ENCODE results near the gene INSIG1. TPM values are rescaled to one million over a fixed set of nuclear protein-coding genes. Genes with fewer than 3 reads are reported as not detected.

INSIG1 gene
- total and polyA plus RNA-seq, 2 donors (not counting 3 experiments of a cell fraction or from before 2014, with no cell fraction given) = 79.3 to 102 TPM

- peaks cover 0 to 2% of the 10 kb centered on the region in 2 experiments for H3K27me3 ChIP-seq (ENCODE audit: control insufficient read depth in 2 of 2, insufficient read depth in 2 of 2, low read length in 2 of 2)
- DNase-seq (ENCODE audit: low read depth, low spot score) (no peak), FAIRE-seq (no peak)
- dilution Hi-C loops (cut with MboI; ENCODE audit: extremely low pct_ligation_motif_present, low sequenced_read_pairs) (no loop called here), intact Hi-C loops (cut with micrococcal nuclease) (no loop called here)
- H3K4me1 ChIP-seq (ENCODE audit: control insufficient read depth, extremely low read depth, insufficient read depth, low read length) = no peaks in the 10 kb centered on the region
- ChIA-PET POLR2A (no interaction called here), CTCF (interaction anchor here (0.9 to 1.4 kb wide), 2 partner anchors 9 to 124 kb away, joined by 3 to 4 read pairs; no protein-coding TSS in a partner anchor)
- no peaks in the 10 kb centered on the region for H3K79me2 ChIP-seq (ENCODE audit: control insufficient read depth, insufficient read depth, low read length)
- H3K9me3 ChIP-seq (replicated peaks; ENCODE audit: control insufficient read depth, insufficient read depth, low read length) = no peaks in the 10 kb centered on the region
- H3K9me1 ChIP-seq (replicated peaks; ENCODE audit: control insufficient read depth, extremely low read depth, insufficient read depth, low read length) = no peaks in the 10 kb centered on the region
- no peaks in the 10 kb centered on the region for H4K20me1 ChIP-seq (replicated peaks; ENCODE audit: control insufficient read depth, extremely low read depth, insufficient read depth, low read length)
- H2AFZ ChIP-seq (ENCODE audit: low read depth, low read length) = no peak overlapping the region
- no peak for TF ChIP-seq JUN (IDR thresholded peaks at IDR 0.05; ENCODE audit: borderline replicate concordance, insufficient read depth, insufficient read length, low read depth)
- no peak for TF ChIP-seq GATA2 (IDR thresholded peaks at IDR 0.05; ENCODE audit: insufficient read depth, insufficient read length, low read depth, low read length)
- TF ChIP-seq MAX (IDR thresholded peaks at IDR 0.05; ENCODE audit: insufficient read depth, insufficient read length) = no peak
- peaks cover 3 to 21% of the 10 kb centered on the region in 2 experiments for H3K36me3 ChIP-seq (ENCODE audit: control insufficient read depth in 2 of 2, extremely low read depth in 1 of 2, insufficient read depth in 2 of 2, low read length in 2 of 2)
- BruUV-seq (replicated peaks) = no TSS peak
- H3K9ac ChIP-seq (replicated peaks; ENCODE audit: extremely low read depth, insufficient read depth, low read length) = no peak overlapping the region
- no peak overlapping the region for H3K27ac ChIP-seq (ENCODE audit: insufficient read depth, low read depth, low read length)
- H3K4me2 ChIP-seq (ENCODE audit: insufficient read depth, low read length) = no peak overlapping the region
- no peak overlapping the region for H3K4me3 ChIP-seq (replicated peaks in 1 of 3; ENCODE audit: insufficient read depth in 1 of 3, low read depth in 1 of 3, low read length in 3 of 3)
Measured at GRCh38 chr7:155313096-155313495, 15.4 kb downstream of the INSIG1 start.

- Histone ChIP-seq H3K9me3 (replicated peaks; ENCODE audit: control insufficient read depth, insufficient read depth, low read length) (no peaks in the 10 kb centered on the region), H3K4me1 (ENCODE audit: control insufficient read depth, extremely low read depth, insufficient read depth, low read length) (no peaks in the 10 kb centered on the region), H3K27me3 (ENCODE audit: control insufficient read depth in 2 of 2, insufficient read depth in 2 of 2, low read length in 2 of 2) (peaks cover 0 to 2% of the 10 kb centered on the region in 2 experiments), H2AFZ (ENCODE audit: low read depth, low read length) (no peak overlapping the region), H3K79me2 (ENCODE audit: control insufficient read depth, insufficient read depth, low read length) (no peaks in the 10 kb centered on the region), H3K27ac (ENCODE audit: insufficient read depth, low read depth, low read length) (no peak overlapping the region), H3K9me1 (replicated peaks; ENCODE audit: control insufficient read depth, extremely low read depth, insufficient read depth, low read length) (no peaks in the 10 kb centered on the region), H3K4me3 (replicated peaks in 1 of 3; ENCODE audit: insufficient read depth in 1 of 3, low read depth in 1 of 3, low read length in 3 of 3) (no peak overlapping the region), H3K9ac (replicated peaks; ENCODE audit: extremely low read depth, insufficient read depth, low read length) (no peak overlapping the region), H4K20me1 (replicated peaks; ENCODE audit: control insufficient read depth, extremely low read depth, insufficient read depth, low read length) (no peaks in the 10 kb centered on the region), H3K36me3 (ENCODE audit: control insufficient read depth in 2 of 2, extremely low read depth in 1 of 2, insufficient read depth in 2 of 2, low read length in 2 of 2) (no peaks in the 10 kb centered on the region), H3K4me2 (ENCODE audit: insufficient read depth, low read length) (no peak overlapping the region)
- dilution Hi-C loops (cut with MboI; ENCODE audit: extremely low pct_ligation_motif_present, low sequenced_read_pairs) (no loop called here), intact Hi-C loops (cut with micrococcal nuclease) (no loop called here)
- DNase-seq (ENCODE audit: low read depth, low spot score) (no peak), FAIRE-seq (no peak)
- ChIA-PET CTCF (no interaction called here), POLR2A (no interaction called here)
- no peak for TF ChIP-seq MYC (IDR thresholded peaks at IDR 0.05; ENCODE audit: low read depth, low read length)
- no peak for TF ChIP-seq JUN (IDR thresholded peaks at IDR 0.05; ENCODE audit: borderline replicate concordance, insufficient read depth, insufficient read length, low read depth)
- BruUV-seq (replicated peaks) = no TSS peak
Measured at GRCh38 chr7:155315977-155316376, 18.3 kb downstream of the INSIG1 start.
